ENCODE data around the gene ATXN10. TPM values are rescaled to one million over a fixed set of nuclear protein-coding genes. Genes with fewer than 3 reads are reported as not detected.

ATXN10 gene
- total and polyA plus RNA-seq, 10 of the 15 experiments (the other 5 are each of a cell fraction or from before 2014, with no cell fraction given): 29.2 to 249 (median 146) TPM

GRCh38 chr22:45889093-45889538, 217.5 kb downstream of the ATXN10 start:
- ChIA-PET SMC1A (ENCODE audit: uncharacterized antibody, unreplicated experiment) (no interaction called here), CTCF (no interaction called here), POLR2A (no interaction called here), RAD21 (ENCODE audit: unreplicated experiment) (no interaction called here)
- no peak for ATAC-seq
- no TSS peak for BruUV-seq (replicated peaks)
- H3K4me1 ChIP-seq (ENCODE audit: control insufficient read depth, insufficient read depth, low read length): no peaks in the 10 kb centered on the region
- DNase-seq (ENCODE audit: low read depth, low spot score): no peak
- H3K79me2 ChIP-seq (ENCODE audit: control insufficient read depth, insufficient read depth, low read length): no peaks in the 10 kb centered on the region
- no peaks in the 10 kb centered on the region for H3K27me3 ChIP-seq (replicated peaks in 1 of 2; ENCODE audit: control insufficient read depth in 2 of 2, insufficient read depth in 2 of 2, low read length in 1 of 2)
- in situ Hi-C loops (cut with MboI) (no loop called here), intact Hi-C loops (cut with micrococcal nuclease; ENCODE audit: unreplicated experiment) (no loop called here)
- H3K9me3 ChIP-seq (replicated peaks; ENCODE audit: control insufficient read depth, insufficient read depth, low read length): no peaks in the 10 kb centered on the region
- H3K4me3 ChIP-seq: no peak overlapping the region
- H3K9ac ChIP-seq (ENCODE audit: control insufficient read depth, insufficient read depth, low read length): no peak overlapping the region
- 43% methylated on average over 10 of the region's 10 CpGs for WGBS (ENCODE audit: insufficient coverage, insufficient replicate concordance, low lambda C conversion rate, missing lambda C conversion rate)
- no peak overlapping the region for H3K4me2 ChIP-seq (ENCODE audit: control insufficient read depth, insufficient read depth)
- no peak overlapping the region for H3K27ac ChIP-seq (ENCODE audit: control insufficient read depth, insufficient read depth)
- FAIRE-seq: no peak
- no peak overlapping the region for H2AFZ ChIP-seq (ENCODE audit: control insufficient read depth, low read depth, low read length)
- no peaks in the 10 kb centered on the region for H4K20me1 ChIP-seq (ENCODE audit: control insufficient read depth, insufficient read depth)
- no peaks in the 10 kb centered on the region for H3K36me3 ChIP-seq (ENCODE audit: control insufficient read depth in 2 of 2, insufficient read depth in 2 of 2, low read length in 1 of 2)
- TF ChIP-seq SUPT20H (IDR thresholded peaks at IDR 0.05; ENCODE audit: borderline replicate concordance, control insufficient read depth, low read depth, low read length) (no peak), MLLT1 (IDR thresholded peaks at IDR 0.05) (no peak), SKIL (IDR thresholded peaks at IDR 0.05; ENCODE audit: low read depth, poor library complexity, severe bottlenecking) (no peak), CBFB (IDR thresholded peaks at IDR 0.05; ENCODE audit: low read depth) (no peak), SREBF1 (IDR thresholded peaks at IDR 0.05; ENCODE audit: low read length) (no peak), STAT1 (conservative IDR thresholded peaks at IDR 0.05) (no peak), WRNIP1 (IDR thresholded peaks at IDR 0.05; ENCODE audit: borderline replicate concordance, low read depth, low read length) (no peak), ATF7 (IDR thresholded peaks at IDR 0.05; ENCODE audit: low read depth) (no peak), NFYA (IDR thresholded peaks at IDR 0.05; ENCODE audit: borderline replicate concordance, low read depth, low read length) (no peak), TBL1XR1 (IDR thresholded peaks at IDR 0.05; ENCODE audit: low read depth, low read length) (no peak), SRF (IDR thresholded peaks at IDR 0.05; ENCODE audit: low read depth in 2 of 2, low read length in 2 of 2) (no peak), RELB (IDR thresholded peaks at IDR 0.05; ENCODE audit: low read depth) (no peak), NR2C2 (IDR thresholded peaks at IDR 0.05; ENCODE audit: borderline replicate concordance, control insufficient read depth, insufficient read length, low read depth) (no peak)
- TF ChIP-seq, protein P1, sequence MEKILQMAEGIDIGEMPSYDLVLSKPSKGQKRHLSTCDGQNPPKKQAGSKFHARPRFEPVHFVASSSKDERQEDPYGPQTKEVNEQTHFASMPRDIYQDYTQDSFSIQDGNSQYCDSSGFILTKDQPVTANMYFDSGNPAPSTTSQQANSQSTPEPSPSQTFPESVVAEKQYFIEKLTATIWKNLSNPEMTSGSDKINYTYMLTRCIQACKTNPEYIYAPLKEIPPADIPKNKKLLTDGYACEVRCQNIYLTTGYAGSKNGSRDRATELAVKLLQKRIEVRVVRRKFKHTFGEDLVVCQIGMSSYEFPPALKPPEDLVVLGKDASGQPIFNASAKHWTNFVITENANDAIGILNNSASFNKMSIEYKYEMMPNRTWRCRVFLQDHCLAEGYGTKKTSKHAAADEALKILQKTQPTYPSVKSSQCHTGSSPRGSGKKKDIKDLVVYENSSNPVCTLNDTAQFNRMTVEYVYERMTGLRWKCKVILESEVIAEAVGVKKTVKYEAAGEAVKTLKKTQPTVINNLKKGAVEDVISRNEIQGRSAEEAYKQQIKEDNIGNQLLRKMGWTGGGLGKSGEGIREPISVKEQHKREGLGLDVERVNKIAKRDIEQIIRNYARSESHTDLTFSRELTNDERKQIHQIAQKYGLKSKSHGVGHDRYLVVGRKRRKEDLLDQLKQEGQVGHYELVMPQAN (conservative IDR thresholded peaks at IDR 0.05): no peak

All from GM12878 (cell line).